Karpas-422 (cell line): ENCODE data around the gene ZBTB7B. TPM values are rescaled to one million over a fixed set of nuclear protein-coding genes. Genes with fewer than 3 reads are reported as not detected.

Experiments used
- DNase-seq: peaks from one replicate; pipeline ENCODE4 v3.0.0-alpha.2; 2015
- H2AFZ ChIP-seq: fragments of 200-600 bp; sonication (generic); 2 replicates; pipeline ENCODE4 v1.6.1; 2014; ENCODE audit warnings: antibody characterized with exemption, low read length, mixed read lengths
- H3K27ac ChIP-seq: fragments of 200-600 bp; sonication (generic); 2 replicates; pipeline ENCODE4 v1.5.1; 2014; ENCODE audit warnings: mild to moderate bottlenecking, low read length, moderate library complexity
- H3K27me3 ChIP-seq: fragments of 200-600 bp; sonication (generic); 2 replicates; pipeline ENCODE4 v1.6.1; 2014; ENCODE audit warnings: low read length, mixed read lengths
- H3K36me3 ChIP-seq: fragments of 200-600 bp; sonication (generic); 2 replicates; pipeline ENCODE4 v1.6.1; 2014; ENCODE audit warnings: low read length, mixed read lengths; ENCODE audit not compliant: insufficient read depth
- H3K4me1 ChIP-seq: fragments of 200-600 bp; sonication (generic); 2 replicates; pipeline ENCODE4 v1.6.1; 2014; ENCODE audit warnings: mild to moderate bottlenecking, low read length, mixed read lengths
- H3K4me2 ChIP-seq: fragments of 200-600 bp; sonication (generic); 2 replicates; pipeline ENCODE4 v1.6.1; 2014; ENCODE audit warnings: low read length, low read depth, mild to moderate bottlenecking; ENCODE audit not compliant: poor library complexity, severe bottlenecking
- H3K4me3 ChIP-seq: fragments of 200-600 bp; sonication (generic); 2 replicates; pipeline ENCODE4 v1.5.1; 2014; ENCODE audit warnings: mild to moderate bottlenecking, antibody characterized with exemption, low read length, mixed read lengths
- H3K79me2 ChIP-seq: fragments of 200-600 bp; sonication (generic); 2 replicates; pipeline ENCODE4 v1.6.1; 2014; ENCODE audit warnings: mild to moderate bottlenecking, low read length, mixed read lengths
- H3K9ac ChIP-seq: fragments of 200-600 bp; sonication (generic); 2 replicates; pipeline ENCODE4 v1.6.0; 2014; ENCODE audit warnings: low read length
- H3K9me2 ChIP-seq: fragments of 200-600 bp; sonication (generic), shearing (Covaris generic); replicated peaks from 2 replicates; pipeline ENCODE4 v1.6.0; 2014; ENCODE audit warnings: mild to moderate bottlenecking, low read length, moderate library complexity; ENCODE audit not compliant: insufficient read depth
- H3K9me3 ChIP-seq: fragments of 300-700, 200-600 bp; sonication (generic); 2 replicates; pipeline ENCODE4 v1.6.1; 2014; ENCODE audit warnings: low read length, mixed read lengths
- H4K20me1 ChIP-seq: fragments of 200-600 bp; sonication (generic); 2 replicates; pipeline ENCODE4 v1.6.1; 2014; ENCODE audit warnings: mild to moderate bottlenecking, antibody characterized with exemption, low read length, low read depth; ENCODE audit not compliant: insufficient read depth
- total RNA-seq: library from RNA; depleted of rRNA; stranded (reverse); fragments of >200 nt; shearing (Covaris generic); gene quantifications from 2 replicates; pipeline ENCODE4 v1.2.3, GENCODE V29; 2014; ENCODE audit warnings: low replicate concordance

ZBTB7B gene
- total RNA-seq, 1 experiment from 2014 or later = 17.1 TPM

DNA sequence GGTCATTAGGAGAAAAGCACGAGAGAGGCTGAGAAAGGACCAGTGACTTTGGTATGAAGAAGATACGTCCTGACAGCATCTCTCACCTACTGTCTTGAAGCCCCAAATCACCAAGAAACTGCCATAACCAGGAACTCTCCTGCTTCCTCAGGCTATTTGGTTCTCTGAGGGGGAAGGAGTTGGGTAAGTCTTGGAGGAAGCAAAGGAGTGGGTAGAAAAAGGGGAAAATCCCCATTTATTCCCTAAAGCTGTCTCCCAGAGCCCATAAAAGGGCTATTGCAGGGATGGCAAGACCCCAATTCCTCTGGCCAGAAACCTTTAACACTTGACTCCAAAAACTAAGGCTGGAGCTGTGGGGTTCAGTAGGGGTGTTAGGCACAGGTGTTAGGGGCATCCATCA is 44.6 kb upstream of the ZBTB7B start:
- Histone ChIP-seq H3K9me3 (no peaks in the 10 kb centered on the region), H3K4me1 (peaks cover 53% of the 10 kb centered on the region), H2AFZ (no peak overlapping the region), H3K9ac (no peak overlapping the region), H3K79me2 (peaks cover 44% of the 10 kb centered on the region), H3K4me2 (no peak overlapping the region), H3K27me3 (no peaks in the 10 kb centered on the region), H3K4me3 (no peak overlapping the region), H4K20me1 (no peaks in the 10 kb centered on the region), H3K36me3 (no peaks in the 10 kb centered on the region), H3K27ac (no peak overlapping the region), H3K9me2 (no peaks in the 10 kb centered on the region)
- no peak for DNase-seq

DNA sequence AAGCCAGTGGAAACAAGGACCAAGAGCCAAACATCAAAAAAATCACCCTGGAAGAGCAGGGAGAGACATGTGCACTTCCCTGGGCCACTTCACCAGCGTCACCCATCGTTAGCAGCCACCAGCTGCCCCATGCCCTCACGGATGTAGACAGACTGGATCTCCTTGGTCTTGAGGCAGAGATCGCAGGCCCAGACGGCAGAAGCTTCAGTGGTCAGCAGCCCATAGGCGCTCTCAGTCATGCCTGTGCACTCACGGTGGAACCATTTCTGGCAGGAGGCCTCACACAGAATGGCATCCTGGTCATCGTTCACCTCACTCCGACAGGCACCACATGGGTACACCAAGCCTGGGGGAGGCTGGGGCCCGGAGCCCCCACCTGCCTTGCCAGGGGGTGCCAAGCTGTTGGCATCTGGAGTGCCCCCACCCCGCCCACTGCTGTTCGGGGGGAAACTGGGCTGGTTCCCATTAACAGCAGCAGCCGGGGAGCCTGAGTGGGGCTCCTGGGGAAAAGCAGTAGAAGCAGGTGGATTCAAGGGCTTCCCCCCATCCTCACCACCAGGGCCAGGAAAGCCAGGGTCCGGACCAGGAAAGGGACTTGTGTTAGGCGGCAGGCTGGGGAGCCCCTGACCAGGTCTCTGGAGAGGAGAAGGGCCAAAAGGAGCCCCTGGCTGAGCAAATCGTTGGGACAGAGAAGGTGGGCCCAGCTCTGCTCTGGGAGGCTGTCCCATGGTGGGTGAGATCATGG is 43.7 kb upstream of the ZBTB7B start:
- H3K27ac ChIP-seq = no peak overlapping the region
- no peak overlapping the region for H2AFZ ChIP-seq
- no peak overlapping the region for H3K9ac ChIP-seq
- no peak overlapping the region for H3K4me2 ChIP-seq
- H3K36me3 ChIP-seq = peaks cover 6% of the 10 kb centered on the region; the same call in 1 of the 2 replicates
- H4K20me1 ChIP-seq = no peaks in the 10 kb centered on the region
- no peak for DNase-seq
- no peaks in the 10 kb centered on the region for H3K9me2 ChIP-seq
- H3K9me3 ChIP-seq = no peaks in the 10 kb centered on the region
- peaks cover 43% of the 10 kb centered on the region for H3K79me2 ChIP-seq
- no peaks in the 10 kb centered on the region for H3K27me3 ChIP-seq
- H3K4me1 ChIP-seq = peaks cover 53% of the 10 kb centered on the region
- no peak overlapping the region for H3K4me3 ChIP-seq

DNA sequence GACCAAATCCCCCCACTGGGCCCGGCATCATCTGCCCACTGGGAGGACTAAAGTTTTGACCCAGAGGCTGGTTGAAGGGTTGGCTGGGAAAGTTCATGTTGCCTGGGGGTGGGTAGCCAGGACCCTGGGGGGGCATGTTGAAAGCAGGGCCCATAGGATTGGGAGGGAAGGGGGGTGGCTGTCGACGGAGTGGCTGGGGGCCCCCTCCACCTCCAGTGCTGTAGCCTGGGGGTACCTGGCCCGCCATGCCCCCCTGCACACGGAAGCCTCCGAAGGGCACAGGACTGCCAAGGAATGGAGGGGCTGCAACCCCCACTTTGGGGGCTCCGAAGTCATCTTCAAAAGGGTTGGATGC is 43.2 kb upstream of the ZBTB7B start:
- H4K20me1 ChIP-seq = no peaks in the 10 kb centered on the region
- H3K4me3 ChIP-seq = no peak overlapping the region
- H3K27me3 ChIP-seq = no peaks in the 10 kb centered on the region
- H3K4me1 ChIP-seq = peaks cover 48% of the 10 kb centered on the region
- no peak for DNase-seq
- peaks cover 8% of the 10 kb centered on the region; the same call in 1 of the 2 replicates for H3K36me3 ChIP-seq
- H2AFZ ChIP-seq = no peak overlapping the region
- no peaks in the 10 kb centered on the region for H3K9me3 ChIP-seq
- no peak overlapping the region for H3K9ac ChIP-seq
- H3K79me2 ChIP-seq = peaks cover 39% of the 10 kb centered on the region
- no peak overlapping the region for H3K4me2 ChIP-seq
- no peaks in the 10 kb centered on the region for H3K9me2 ChIP-seq
- no peak overlapping the region for H3K27ac ChIP-seq

DNA sequence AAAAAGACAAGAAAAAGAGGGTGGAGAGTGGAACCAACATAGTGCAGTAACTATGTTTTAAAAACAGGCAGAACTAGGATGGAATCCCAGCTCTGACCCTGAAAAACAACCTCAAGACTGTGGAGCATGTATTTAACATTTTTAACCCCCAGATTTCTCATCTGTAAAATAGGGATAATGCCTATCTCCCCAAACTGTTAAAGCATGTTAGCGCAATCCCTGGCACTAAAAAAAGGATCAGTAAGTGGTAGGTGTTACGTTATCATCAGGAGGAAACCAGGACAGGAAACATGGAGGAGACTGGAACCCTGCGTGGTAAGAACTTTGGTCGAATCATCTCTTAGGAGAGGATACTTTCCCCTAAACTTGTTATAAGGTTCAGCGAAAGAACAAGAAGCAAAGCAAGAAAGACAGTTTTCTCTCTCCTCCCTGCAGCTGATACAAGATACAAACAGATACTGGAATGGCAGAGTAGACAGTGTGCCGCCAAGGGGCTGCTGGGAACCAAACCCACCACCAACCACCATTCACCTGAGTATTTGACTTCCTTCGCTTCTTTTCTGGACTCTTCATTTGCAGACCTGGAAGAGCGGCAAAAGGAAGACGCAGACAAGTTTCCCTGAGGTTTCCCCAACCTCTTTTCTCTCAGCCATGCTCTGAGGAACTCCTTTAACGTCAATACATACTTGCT is 42.0 kb upstream of the ZBTB7B start:
- Histone ChIP-seq H3K27ac (peak overlapping the region; percentile 87), H3K4me3 (peak overlapping the region; percentile 93), H4K20me1 (no peaks in the 10 kb centered on the region), H3K4me1 (peaks cover 36% of the 10 kb centered on the region), H3K9me2 (no peaks in the 10 kb centered on the region), H3K27me3 (no peaks in the 10 kb centered on the region), H3K36me3 (peaks cover 8% of the 10 kb centered on the region; the same call in 1 of the 2 replicates), H3K79me2 (peaks cover 32% of the 10 kb centered on the region), H3K4me2 (peak overlapping the region; percentile 89), H2AFZ (no peak overlapping the region), H3K9me3 (no peaks in the 10 kb centered on the region), H3K9ac (peak overlapping the region; percentile 98)
- DNase-seq = peak; percentile 58

DNA sequence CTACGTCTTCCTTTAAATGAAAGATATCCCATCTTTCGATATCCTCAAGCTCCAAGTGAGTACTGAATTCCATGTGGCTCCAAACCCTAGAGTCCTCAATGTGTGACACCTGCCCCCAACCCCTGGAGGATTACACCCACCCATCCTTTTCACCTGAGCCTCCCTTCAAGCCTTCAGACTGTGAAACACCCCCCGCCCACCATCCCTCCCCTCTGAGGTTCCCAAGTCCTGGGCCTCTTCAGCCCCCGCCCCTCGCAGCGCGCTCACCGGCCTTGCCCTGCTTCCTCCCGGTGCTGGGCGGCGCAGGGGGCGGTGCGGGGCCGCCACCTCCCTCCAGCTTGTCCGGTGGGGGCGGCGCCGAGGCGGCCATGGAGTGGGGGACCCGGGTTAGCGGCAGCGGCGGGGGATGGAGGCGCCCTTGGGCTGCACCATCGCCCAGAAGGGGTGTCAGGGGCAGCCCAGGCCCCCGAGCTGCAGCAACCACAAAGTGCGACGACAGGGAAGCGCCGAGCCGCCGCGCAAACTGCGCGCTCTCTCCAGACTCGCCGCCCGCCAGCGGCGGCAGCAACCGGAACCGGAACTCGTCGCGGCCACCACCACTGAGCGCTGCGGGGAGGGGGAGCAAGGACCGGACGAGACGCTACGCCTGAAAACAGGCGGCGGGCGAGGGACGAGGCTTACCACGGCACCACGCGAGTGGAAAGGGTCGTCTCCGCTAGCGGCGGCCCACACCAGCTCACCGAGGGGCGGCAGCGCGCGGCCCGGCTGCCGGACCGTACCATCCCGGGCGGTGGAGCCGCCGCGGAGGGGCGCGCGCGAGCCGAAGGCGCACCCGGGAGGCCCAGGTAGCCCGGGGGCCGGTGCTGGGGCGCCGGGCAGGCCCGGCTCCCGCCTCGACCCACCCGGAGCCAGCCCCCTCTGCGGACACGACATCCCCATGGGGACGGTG is 41.1 kb upstream of the ZBTB7B start, which contains the start of gene PYGO2:
Gene PYGO2, minus strand, starts transcription at position 576 of the 949 bp plus-strand sequence. Its CDS starts 206 bp downstream, at position 370.
- H2AFZ ChIP-seq = no peak within 1 kb of the TSS
- peaks cover 8% of the 10 kb centered on the region; the same call in 1 of the 2 replicates for H3K36me3 ChIP-seq
- H3K4me3 ChIP-seq = peak within 1 kb of the TSS; percentile 93
- peak; percentile 92 for DNase-seq
- peak within 1 kb of the TSS; percentile 98 for H3K9ac ChIP-seq
- no peaks in the 10 kb centered on the region for H3K9me2 ChIP-seq
- H3K4me1 ChIP-seq = peaks cover 29% of the 10 kb centered on the region
- H4K20me1 ChIP-seq = no peaks in the 10 kb centered on the region
- H3K79me2 ChIP-seq = peaks cover 32% of the 10 kb centered on the region
- peak within 1 kb of the TSS; percentile 89 for H3K4me2 ChIP-seq
- peak within 1 kb of the TSS; percentile 87 for H3K27ac ChIP-seq
- no peaks in the 10 kb centered on the region for H3K27me3 ChIP-seq
- no peaks in the 10 kb centered on the region for H3K9me3 ChIP-seq

DNA sequence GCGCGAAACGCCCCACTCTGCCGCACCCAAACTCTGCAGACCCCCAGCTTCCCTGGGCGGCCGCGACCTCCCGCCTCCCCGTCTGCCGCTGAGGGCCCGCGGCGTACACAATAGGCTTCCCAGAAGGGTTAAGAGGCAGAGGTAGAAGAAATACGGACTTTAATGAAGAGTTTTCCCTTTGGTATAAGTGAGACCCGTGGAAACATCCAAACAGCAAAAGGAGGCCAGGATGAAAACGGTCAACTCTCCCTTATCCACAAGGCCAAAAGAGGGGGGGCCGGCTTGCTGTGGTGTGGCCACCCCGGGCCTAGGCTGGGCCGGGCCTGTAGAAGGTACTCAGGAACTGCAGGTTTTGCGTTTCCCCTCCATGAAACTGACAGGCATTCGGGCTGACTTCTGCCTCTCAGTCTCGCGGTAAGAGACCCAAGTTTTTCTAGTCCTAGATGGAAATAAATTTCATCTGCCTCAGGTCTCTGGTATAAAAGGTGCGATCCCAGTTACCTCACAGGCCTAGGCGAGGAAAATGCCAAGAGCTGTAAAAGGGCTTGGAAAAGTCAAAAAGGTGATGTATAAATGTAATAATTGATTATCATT is 40.3 kb upstream of the ZBTB7B start:
- Histone ChIP-seq H4K20me1 (no peaks in the 10 kb centered on the region), H3K9ac (peak overlapping the region; percentile 98), H3K27me3 (no peaks in the 10 kb centered on the region), H3K9me2 (no peaks in the 10 kb centered on the region), H3K4me3 (peak overlapping the region; percentile 93), H3K4me1 (peaks cover 23% of the 10 kb centered on the region), H2AFZ (no peak overlapping the region), H3K36me3 (peaks cover 8% of the 10 kb centered on the region; the same call in 1 of the 2 replicates), H3K4me2 (peak overlapping the region; percentile 89), H3K79me2 (peaks cover 32% of the 10 kb centered on the region), H3K27ac (peak overlapping the region; percentile 87), H3K9me3 (no peaks in the 10 kb centered on the region)
- peak; percentile 82 for DNase-seq

DNA sequence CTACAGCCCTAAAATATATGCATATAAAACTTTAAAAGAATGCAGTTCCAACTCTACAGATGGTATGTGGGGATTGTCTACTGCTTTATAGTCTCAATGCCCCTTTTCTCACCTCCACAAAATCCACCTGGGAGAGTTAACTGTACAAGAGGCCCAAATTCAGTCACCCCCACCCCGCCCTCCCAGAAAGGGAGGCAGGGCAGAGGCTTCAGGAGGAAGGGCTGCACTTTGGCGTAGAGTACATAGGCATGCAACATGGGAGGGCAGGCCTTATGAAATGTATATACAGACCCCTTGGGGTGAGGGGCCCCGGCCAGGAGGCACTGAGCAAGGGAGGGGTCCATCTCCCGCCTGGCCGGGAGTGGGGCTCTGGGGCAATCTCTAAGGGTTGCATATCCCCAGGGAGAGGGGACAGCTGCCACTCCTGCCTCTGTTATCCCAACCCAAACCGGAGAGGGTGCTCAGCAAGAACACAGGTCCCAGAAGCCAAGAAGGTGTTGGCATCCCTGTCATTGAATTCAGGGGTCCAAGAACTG is 39.7 kb upstream of the ZBTB7B start:
- peaks cover 13% of the 10 kb centered on the region; the same call in 1 of the 2 replicates for H3K36me3 ChIP-seq
- peak overlapping the region; percentile 93 for H3K4me3 ChIP-seq
- no peaks in the 10 kb centered on the region for H3K9me3 ChIP-seq
- H3K27me3 ChIP-seq = no peaks in the 10 kb centered on the region
- peak overlapping the region; percentile 87 for H3K27ac ChIP-seq
- peak; percentile 59 for DNase-seq
- H3K79me2 ChIP-seq = peaks cover 32% of the 10 kb centered on the region
- no peaks in the 10 kb centered on the region for H4K20me1 ChIP-seq
- H3K9ac ChIP-seq = peak overlapping the region; percentile 98
- peak overlapping the region; percentile 89 for H3K4me2 ChIP-seq
- no peak overlapping the region for H2AFZ ChIP-seq
- H3K9me2 ChIP-seq = no peaks in the 10 kb centered on the region
- peaks cover 23% of the 10 kb centered on the region for H3K4me1 ChIP-seq
